Activated CD4-positive, CD25-positive, alpha-beta regulatory T cell treated with anti-CD3 and anti-CD28 coated beads, Interleukin-2, amount 50 U/mL, for 72 hours (primary cell): Measurements from ENCODE around the gene PLSCR3.
A peak's percentile ranks its signal among the peaks of the same experiment; 100 is the strongest.

Experiments used
- DNase-seq: peaks from one replicate; pipeline ENCODE4 v3.0.0; 2021

The PLSCR3 gene

DNA sequence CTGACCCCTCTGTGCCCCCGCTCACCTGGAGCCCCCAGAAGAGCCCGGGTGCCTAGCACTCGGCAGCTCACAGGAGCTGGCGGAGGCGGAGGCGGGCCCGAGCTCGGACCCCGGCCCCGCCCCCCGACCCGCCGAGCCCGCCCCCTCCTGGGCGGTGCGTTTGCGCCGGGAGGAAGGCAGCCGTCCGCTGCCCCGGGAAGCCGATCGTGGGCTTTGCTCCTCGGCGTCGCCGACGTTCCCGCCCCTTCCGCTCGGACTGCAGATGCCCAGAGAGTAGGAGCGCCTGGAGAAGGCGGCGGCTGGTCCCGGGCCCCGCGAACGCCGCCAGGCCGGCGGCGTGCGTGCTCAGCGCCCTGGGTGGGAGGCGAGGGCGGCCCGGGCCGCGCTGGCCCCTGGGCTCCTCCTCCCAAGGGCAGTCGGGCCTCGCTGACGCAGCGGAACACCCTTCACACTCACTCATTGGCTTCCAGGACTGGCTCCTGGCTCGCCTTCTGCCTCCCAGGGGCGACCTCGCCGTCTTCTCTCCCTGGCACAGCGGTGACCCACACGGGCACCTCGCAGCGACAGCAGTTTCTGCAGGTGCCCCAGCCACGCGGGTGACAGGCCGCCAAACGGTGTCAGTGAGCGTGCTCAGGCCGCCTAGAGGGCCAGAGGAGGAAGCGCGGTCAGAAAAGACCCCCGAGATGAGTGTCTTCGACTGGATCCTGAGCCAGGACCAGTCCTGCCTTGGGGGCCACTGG lies at the start of gene PLSCR3:
PLSCR3 (minus strand) TSS at position 74 of the 740 bp plus-strand sequence. CDS start 415 bp downstream, outside the sequence.
- peak; percentile 88 for DNase-seq

DNA sequence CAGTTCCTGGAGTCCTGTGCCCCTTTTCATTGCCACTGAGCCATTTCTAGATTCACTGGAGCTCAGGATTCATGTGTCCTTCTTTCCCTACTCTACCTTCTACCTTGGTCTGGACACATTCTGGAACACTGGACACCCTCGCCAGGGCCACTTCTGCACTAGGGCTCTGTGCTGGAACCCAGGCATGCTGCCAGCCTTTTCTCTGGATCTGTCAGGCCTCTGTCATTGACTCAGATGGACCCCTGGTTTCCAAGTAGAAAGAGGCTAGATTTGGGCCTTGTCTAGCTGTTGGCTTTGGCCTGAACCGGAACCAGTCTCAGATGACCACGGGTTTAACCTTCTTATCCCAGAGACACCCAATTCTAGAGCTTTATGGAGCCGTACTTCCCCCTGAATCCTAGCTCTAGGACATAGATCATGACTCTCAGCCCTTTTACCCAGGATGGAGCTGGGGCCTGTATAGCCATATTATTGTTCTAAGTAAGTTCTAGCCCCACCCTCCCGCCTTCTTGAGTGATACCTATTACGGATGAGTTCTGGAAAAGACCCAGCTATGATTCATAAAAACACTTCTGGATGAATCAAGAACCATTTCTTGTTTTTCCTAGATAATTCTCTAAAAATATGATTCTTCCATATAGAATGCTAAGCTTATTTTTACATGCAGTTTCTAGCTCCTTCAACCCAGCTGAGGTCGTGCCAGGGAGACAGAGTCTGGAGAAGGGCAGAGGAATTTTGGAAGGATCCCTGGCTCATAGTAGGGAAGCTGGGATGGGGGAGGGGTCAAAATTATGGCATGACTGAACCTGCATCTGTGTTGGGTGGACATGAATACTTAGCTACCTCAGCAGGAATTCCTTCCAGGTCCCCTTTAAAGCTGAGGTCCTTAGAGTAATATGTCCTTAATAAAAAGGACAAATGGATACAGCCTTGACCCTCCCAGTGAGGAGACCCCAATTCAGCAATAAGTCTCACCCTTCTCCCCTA lies 49.5 kb upstream of the PLSCR3 start:
- DNase-seq: no peak

DNA sequence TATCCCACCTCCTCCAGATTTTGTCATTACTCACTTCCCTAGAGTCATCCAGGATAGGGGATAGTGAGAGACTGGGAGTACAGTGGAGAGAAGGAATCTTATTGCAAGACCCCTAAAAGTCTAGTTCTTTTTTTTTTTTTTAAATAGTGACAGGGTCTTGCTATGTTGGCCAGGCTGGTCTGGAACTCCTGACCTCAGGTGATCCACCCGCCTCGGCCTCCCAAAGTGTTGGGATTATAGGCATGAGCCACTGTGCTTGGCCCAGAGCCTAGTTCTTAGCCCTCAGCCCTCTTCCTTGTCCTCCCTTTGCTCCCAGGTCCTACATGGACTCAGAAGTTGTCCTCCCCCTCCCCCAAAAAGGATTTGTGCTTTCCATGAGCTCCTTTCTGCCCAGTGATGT lies 47.8 kb upstream of the PLSCR3 start:
- DNase-seq: no peak

DNA sequence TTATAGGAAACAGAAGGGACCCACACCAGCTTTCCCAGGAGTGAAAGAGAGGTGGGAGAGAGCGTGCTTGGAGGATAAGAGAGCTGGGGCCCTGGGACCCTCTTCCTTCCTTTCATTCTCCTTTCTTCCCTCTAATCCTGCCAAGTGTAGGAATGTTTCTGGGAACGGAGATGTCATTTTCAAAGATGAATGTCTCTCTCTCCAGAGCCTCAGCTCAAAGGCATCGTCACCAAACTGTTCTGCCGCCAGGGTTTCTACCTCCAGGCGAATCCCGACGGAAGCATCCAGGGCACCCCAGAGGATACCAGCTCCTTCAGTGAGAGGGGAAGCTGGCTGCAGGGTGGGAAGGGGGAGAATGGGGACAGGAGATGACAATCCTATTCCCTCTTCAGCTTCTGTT lies 46.9 kb upstream of the PLSCR3 start:
- DNase-seq: no peak

DNA sequence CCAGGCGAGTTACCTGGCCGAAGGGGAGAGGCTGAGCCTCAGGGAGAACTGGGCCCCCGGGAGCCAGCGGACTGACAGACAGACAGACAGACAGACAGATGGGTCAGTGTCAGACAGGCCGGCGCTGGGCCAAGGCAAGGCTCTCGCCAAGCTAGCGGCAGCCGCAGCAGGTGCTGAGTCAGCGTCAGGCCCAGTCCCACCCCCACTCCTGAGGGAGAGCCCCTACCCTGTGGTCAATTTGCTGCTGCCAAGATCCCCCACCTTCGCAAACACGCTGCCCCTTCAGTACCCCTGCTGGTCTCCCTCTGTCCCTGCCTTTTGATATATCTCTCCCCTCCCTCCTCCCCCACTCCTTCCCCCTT lies 46.5 kb upstream of the PLSCR3 start:
- DNase-seq: no peak

DNA sequence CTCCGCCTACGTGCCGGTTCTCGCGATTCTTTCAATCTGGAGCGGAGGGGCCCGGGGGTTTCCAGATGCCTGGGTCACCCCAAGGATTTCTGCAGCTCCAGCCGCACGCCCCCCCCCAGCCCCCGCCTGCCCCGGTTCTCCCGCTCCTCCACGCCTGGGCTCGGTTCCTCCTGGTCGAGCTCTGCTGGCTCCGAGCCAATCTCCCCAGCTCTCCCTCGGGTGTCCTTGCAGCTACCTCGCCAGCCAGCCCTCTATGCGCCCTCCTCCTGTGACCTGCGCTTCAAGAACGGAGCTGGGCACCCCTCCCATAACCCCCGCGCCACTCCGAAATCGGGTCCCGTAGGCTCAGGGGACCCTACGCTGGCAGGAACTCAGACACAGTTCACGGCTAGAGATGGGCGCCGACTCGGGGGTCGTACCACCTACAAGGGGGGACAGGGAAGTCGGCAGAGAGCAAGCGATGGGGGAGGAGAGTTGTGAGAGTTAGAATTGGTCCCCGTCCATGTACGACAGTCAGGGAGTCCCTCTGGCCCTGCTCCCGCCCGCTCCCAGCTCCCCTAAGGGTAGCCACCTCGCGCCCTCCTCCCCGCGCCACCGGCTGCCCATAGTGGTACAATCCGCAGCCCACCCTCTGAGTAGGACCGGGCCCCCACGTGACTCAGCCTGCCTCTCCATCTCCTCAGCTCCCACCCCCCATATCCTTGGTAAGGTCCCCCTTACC lies 45.9 kb upstream of the PLSCR3 start:
- no peak for DNase-seq

DNA sequence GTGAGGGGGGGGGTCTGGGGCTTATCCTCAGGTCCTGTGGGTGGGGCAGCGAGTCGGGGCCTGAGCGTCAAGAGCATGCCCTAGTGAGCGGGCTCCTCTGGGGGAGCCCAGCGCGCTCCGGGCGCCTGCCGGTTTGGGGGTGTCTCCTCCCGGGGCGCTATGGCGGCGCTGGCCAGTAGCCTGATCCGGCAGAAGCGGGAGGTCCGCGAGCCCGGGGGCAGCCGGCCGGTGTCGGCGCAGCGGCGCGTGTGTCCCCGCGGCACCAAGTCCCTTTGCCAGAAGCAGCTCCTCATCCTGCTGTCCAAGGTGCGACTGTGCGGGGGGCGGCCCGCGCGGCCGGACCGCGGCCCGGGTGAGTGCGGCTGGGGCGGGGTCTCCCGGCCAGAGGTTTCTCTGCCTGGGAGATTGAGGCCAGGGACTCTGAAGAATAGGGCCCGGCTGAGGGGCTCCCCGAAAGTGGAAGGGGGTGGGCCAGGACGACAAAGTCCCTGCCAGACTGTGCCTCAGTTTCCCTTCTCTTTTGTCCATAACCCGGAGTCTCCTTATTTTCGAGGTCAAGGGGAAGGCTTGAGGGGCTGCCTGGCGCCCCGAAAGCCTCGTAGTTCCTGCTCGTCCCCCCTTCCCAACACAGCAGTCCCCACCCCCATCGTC lies 45.3 kb upstream of the PLSCR3 start, which contains the start of gene FGF11:
FGF11 (plus strand) TSS at position 51 of the 651 bp plus-strand sequence; CDS start at position 160, 109 bp downstream.
- no peak for DNase-seq

DNA sequence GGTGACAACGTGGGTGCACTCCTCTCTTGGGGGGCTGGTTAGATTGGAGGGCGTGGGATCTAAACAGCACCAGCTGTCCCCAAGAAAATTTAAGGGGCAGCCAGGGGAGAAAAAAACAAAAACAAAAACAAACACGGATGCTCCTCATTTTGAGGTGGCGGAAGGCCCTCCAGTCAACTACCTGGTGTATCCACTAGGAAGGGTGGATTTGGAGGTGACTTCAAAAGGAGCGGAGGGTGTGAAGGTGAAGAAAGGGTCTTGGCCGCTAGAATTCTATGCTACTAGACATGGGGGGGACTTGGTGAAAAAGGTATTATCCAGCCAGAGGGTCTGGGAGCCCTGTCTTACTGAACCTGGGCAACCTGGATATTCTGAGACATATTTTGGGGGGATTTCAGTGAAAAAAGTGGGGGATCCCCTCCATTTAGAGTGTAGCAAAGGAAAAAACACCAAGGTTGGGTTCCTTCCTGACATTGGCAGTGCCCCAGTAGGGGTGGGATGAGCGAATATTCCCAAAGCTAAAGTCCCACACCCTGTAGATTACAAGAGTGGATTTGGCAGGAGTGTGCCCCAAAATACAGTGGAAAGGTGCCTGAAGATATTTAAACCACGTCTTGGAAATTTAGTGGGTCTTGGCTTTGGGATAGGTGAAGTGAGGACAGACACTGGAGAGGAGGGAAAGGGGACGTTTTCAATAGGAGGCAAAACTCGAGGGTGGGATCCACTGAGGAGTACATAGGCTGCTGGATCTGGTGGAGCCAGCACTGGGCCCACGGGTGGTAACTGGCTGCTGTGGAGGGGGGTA lies 44.5 kb upstream of the PLSCR3 start:
- DNase-seq: no peak

DNA sequence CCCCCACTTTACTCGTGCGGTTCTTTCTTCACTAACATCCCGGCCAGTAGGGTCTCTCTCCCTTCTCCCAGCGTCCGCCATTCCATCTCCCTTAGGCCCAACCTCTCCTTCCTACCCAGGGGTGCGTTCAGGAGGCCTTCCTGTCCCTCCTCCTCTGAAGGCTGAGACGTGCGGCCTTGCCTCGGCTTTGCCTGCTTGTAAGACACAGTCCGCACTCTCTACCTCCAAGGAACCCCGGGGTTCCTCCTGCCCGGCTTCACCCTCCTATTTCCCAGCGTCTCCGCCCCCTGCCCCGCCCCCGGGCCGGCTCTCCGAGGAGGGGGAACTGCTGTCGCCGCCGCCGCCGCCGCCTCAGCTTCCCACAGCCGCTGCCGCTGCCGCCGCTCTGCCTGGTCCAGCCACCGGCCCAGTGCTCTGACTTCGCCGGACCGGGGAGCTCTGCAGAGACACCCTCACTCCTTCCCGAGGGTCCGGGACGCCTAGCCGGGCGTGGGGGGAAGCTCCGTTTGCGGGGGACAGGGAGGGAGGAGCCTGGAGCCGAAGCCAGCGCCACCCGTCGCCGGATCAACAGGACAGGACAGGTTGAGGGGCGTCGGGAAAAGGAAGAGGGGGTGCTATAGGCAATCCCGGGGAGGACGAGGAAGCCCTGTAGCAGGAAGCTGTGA lies 43.8 kb upstream of the PLSCR3 start:
- DNase-seq: no peak

DNA sequence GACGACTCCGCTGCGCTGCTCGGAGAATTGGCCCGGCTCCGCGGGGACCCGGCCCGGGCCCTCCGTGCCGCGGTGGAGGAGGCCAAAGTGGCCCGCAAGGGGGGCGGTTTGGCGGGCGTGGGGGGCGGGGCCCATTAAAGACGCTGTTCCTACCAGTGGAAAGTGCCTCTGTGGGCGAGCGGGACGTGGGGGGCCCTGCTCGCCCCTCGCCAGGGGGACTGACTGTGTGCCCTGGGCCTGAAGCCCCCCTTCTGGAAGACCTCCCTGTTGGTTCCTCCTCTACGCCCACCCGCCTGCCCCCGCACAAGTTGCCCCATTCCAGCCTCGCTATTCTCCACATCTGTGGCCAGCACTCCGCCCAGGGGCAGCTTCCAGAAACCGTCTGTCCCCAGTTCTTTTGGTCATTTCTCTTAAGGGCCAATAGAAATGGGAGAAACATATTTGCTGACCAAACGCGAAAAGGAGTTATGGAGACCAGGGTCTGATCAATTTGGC lies 43.1 kb upstream of the PLSCR3 start:
- DNase-seq: no peak

DNA sequence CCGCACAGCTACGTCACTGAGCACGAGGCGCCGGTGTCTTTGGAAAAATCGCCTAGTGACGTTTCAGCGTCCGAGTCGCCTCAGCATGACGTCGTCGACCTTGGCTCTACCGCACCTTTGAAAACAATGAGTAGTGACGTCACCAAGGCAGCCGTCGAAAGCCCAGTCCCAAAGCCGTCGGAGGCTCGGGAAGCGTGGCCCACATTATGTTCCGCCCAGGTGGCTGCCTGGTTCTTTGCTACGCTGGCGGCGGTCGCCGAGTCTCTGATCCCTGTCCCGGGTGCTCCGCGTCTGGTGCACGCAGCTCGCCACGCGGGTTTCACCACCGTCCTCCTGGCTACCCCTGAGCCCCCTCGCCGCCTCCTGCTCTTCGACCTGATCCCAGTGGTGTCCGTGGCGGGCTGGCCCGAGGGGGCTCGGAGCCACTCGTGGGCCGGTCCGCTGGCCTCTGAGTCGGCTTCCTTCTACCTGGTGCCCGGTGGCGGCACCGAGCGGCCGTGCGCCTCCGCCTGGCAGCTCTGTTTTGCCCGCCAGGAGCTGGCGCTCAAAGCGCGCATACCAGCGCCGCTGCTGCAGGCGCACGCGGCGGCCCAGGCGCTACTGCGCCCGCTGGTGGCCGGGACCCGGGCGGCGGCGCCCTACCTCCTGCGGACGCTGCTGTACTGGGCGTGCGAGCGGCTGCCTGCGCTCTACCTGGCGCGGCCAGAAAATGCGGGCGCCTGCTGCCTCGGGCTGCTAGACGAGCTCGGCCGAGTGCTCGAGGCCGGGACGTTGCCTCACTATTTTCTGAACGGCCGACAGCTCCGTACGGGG lies 42.4 kb upstream of the PLSCR3 start:
- peak; percentile 79 for DNase-seq

DNA sequence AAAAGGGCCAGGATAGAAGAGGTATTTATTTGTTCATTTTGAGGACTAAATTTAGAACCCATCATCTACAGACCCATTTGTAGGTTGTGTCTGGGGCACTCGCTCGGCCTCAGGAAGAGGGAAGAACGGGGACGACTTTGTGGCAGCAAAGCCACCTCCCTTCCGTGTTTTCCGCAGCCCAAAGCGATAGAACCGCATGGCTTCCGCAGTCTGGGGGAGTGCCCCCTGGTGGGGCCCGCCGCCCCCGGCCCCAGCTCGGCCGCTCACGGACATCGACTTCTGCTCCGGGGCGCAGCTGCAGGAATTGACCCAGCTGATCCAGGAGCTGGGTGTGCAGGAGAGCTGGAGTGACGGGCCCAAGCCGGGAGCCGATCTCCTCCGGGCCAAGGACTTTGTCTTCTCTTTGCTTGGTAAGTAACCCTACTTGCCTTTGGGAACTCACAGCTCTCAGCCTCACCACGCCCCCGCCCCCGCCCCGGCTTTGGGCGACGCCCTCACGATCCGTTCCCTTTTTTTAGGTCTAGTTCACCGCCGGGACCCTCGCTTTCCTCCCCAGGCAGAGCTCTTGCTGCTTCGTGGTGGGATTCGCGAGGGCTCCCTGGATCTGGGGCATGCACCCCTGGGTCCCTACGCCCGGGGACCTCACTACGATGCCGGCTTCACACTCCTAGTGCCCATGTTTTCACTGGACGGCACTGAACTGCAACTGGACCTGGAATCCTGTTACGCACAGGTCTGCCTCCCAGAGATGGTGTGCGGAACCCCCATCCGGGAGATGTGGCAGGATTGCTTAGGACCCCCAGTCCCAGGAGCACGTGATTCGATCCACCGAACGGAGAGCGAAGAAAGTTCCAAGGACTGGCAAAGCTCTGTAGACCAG lies 41.6 kb upstream of the PLSCR3 start:
- peak; percentile 65 for DNase-seq

DNA sequence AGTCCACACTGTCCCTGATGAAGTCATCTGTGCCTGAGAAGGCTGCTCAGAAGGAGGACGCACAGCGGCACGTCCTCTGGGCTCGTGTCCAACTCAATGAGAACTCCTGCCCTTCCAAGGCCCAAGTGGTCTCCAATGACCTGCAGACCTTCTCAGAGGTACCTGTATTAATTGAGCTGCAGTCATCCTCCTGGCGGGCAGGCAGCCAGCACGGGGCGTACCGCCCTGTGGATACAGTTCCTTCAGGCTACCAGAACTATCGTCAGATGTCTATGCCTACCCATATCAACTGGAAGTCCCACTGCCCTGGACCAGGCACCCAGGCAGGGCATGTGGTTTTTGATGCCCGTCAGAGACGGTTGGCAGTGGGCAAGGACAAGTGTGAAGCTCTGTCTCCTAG lies 38.0 kb upstream of the PLSCR3 start:
- no peak for DNase-seq

DNA sequence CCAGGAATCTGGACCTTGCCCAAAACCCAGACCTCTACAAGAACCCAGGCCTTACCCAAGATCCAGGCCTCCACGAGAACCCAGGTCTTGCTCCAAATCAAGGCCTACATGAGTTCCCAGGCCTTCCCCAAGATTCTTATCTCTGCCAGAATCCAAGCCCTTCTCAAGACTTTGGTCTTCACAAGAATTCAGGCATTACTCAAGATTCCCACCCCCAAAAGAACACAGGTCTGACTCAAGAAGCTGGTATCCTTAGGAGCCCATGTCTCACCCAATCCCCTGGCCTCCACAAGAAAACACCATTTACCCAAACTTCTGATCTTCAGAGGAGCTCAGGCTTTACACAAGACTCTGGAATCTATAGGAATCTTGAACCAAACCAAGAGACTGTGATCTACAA lies 36.9 kb upstream of the PLSCR3 start:
- no peak for DNase-seq

DNA sequence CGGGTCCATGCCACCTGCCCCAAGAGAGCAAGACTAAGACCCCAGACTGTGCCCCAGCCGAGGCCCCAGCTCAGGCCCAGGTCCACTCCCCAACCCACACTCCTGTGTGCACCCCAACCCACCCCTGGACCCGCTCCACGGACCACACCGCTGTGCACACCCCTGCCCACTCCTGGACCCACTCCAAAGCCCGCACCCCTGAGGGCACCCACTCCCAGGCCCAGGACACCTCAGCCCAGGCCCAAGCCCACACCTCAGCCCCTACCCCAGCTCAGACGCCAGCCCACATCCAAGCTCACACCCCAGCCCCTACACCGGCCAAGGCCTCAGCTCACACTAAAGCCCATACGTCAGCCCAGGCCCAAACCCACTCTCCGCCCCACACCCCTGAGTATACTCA lies 35.4 kb upstream of the PLSCR3 start:
- no peak for DNase-seq

DNA sequence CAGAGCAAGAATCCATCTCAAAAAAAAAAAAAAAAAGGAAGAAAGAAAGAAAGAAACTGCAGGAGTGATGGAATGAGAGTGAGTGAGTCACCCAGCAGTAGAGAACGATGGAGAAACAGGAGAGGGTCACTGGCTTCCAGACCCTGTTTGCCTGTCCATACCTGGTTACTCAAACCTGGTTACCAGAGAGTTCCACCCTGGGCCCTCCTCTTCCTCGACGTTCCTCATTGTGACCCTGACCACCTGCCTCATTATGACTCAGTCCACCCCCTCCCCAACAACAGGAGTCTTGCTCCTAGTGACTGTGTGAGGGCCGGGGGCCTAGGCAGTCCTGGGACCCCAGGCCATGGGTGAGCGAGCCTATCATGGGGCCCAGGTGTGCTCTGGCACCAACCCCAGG lies 34.2 kb upstream of the PLSCR3 start, which contains the start of gene SPEM3:
SPEM3 (plus strand) TSS at position 301 of the 400 bp plus-strand sequence; CDS start at position 347, 46 bp downstream.
- DNase-seq: no peak

DNA sequence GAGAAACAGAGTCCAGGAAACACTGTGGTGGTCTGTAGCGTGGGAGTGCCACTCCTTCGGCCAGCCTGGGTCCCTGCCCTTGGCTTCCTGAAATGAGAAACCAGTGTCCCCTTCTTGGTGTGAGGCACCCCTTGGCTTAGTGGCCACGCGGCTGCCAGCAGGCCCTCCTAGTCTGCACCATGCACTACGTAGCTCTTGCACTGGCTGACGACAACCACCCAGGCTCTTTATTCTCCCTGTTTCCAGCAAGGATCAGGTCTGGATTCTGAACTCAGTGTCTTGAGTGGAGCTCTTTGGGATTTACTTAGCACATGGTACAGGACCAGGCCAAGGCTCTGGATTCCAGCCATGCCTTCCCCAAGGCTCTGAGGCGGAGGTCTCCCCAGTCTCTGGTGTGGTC lies 33.2 kb upstream of the PLSCR3 start:
- DNase-seq: no peak

DNA sequence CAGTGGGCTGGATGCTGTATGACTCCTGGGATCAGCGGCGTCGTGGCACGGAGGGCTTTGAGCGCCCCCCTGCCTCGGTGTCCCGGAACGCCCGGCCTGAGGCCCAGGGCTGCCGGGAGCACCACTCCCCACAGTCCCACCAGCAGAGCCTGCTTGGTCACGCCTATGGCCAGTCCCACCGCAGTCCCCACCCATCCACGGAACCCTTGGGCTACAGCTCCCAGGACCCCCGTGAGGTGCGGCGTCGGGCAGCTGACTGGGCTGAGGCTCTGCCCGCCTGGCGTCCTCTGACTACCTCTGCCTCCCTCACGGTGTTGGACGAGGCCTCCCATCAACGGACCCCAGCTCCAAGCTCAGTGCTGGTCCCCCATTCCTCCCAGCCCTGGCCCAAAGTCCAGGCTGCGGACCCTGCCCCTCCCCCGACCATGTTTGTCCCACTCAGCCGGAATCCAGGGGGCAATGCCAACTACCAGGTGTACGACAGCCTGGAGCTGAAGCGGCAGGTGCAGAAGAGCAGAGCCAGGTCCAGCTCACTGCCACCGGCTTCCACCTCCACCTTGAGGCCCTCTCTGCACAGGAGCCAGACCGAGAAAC lies 32.7 kb upstream of the PLSCR3 start:
- DNase-seq: no peak
